Measurements from ENCODE around the gene RND2.

GRCh38 chr17:43014649-43015542, 10.1 kb upstream of the RND2 start:
- no peak for TF ChIP-seq CTCF (IDR thresholded peaks at IDR 0.05)
- TF ChIP-seq EZH2 (IDR thresholded peaks at IDR 0.05; ENCODE audit: borderline replicate concordance, insufficient read depth, low read depth, low read length, poor library complexity, severe bottlenecking): no peak

Data from B cell (primary cell).